GM12874 (cell line): ENCODE results near the gene RIPK4.

ENCODE experiments used
- TF ChIP-seq, protein P1 (sequence below): IDR thresholded peaks from 2 replicates; pipeline ENCODE4 v1.5.1; 2011; ENCODE audit warnings: low read depth, mild to moderate bottlenecking, control low read depth, low read length, moderate library complexity; ENCODE audit not compliant: insufficient read depth

RIPK4 gene

GRCh38 chr21:41792711-41793110 is 25.9 kb upstream of the RIPK4 start:
- TF ChIP-seq, protein P1, sequence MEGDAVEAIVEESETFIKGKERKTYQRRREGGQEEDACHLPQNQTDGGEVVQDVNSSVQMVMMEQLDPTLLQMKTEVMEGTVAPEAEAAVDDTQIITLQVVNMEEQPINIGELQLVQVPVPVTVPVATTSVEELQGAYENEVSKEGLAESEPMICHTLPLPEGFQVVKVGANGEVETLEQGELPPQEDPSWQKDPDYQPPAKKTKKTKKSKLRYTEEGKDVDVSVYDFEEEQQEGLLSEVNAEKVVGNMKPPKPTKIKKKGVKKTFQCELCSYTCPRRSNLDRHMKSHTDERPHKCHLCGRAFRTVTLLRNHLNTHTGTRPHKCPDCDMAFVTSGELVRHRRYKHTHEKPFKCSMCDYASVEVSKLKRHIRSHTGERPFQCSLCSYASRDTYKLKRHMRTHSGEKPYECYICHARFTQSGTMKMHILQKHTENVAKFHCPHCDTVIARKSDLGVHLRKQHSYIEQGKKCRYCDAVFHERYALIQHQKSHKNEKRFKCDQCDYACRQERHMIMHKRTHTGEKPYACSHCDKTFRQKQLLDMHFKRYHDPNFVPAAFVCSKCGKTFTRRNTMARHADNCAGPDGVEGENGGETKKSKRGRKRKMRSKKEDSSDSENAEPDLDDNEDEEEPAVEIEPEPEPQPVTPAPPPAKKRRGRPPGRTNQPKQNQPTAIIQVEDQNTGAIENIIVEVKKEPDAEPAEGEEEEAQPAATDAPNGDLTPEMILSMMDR = no peak

- TF ChIP-seq, protein P1 = no peak
Measured at GRCh38 chr21:41786509-41786987, 19.7 kb upstream of the RIPK4 start.

GRCh38 chr21:41784456-41785102 is 17.7 kb upstream of the RIPK4 start:
- TF ChIP-seq, protein P1 = no peak

- TF ChIP-seq, protein P1 = no peak
Measured at GRCh38 chr21:41783476-41784180, 16.8 kb upstream of the RIPK4 start.

DNA sequence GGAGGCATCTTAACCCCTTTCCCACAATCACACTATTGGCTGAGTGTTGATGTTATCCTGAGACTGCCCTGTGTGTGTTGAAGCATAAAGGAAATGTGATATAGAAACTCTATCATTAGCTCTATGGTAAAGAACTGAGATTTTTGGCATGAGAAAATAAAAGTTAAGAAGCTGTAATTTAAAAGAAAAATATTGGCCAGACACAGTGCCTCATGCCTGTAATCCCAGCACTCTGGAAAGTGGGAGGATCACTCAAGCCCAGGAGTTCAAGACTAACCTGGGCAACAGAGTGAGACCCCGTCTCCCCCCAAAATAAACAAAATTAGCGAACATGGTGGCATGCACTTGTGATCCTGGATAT is 14.2 kb upstream of the RIPK4 start:
- TF ChIP-seq, protein P1 = no peak

- TF ChIP-seq, protein P1 = no peak
Measured at GRCh38 chr21:41780337-41781049, 13.6 kb upstream of the RIPK4 start.

DNA sequence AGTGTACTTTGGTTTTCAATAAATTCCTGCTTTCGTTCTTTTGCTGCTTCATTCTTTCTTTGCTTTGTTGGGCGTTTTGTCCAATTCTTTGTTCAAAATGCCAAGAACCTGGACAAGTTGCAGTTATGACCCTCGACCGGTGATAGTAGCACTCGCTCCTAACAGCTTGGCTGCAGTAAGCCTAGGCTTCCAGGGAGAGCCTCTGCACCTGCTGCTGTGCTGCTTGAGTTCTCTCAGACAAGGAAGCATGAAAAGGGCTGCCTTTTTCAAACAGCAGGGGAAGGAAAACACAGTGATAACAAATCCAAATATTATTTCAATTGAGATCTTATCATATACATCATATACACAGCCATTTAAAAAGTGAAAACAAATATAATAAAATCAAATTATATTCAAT is 12.8 kb upstream of the RIPK4 start:
- TF ChIP-seq, protein P1 = no peak
